GM12878 (cell line): ENCODE data around the gene JAKMIP1. TPM values are rescaled to one million over a fixed set of nuclear protein-coding genes. Genes with fewer than 3 reads are reported as not detected.

Source experiments
- BACH1 ChIP-seq: fragments of 450-650 bp; IDR thresholded peaks from 2 replicates; pipeline ENCODE4 v1.6.1; 2017; ENCODE audit warnings: mild to moderate bottlenecking, borderline replicate concordance
- CBX3 ChIP-seq: fragments of 200-600 bp; sonication (generic); IDR thresholded peaks from 2 replicates; pipeline ENCODE4 v1.6.1; 2016; ENCODE audit warnings: low read depth, borderline replicate concordance
- CREM ChIP-seq: IDR thresholded peaks from 2 replicates; pipeline ENCODE4 v1.6.1; 2014; ENCODE audit warnings: antibody characterized with exemption, low read depth
- E4F1 ChIP-seq: fragments of 450-650 bp; IDR thresholded peaks from 2 replicates; pipeline ENCODE4 v1.6.1; 2018; ENCODE audit warnings: borderline replicate concordance, mild to moderate bottlenecking; ENCODE audit not compliant: partially characterized antibody
- EGR1 ChIP-seq, 2 experiments: IDR thresholded peaks; 1 replicate in 1 of 2; 2 replicates in 1 of 2; pipeline ENCODE4 v1.6.1; 2011 to 2012; ENCODE audit warnings: low read depth in 2 of 2, low read length in 2 of 2, borderline replicate concordance in 1 of 2, mild to moderate bottlenecking in 1 of 2, moderate library complexity in 1 of 2
- GATAD2B ChIP-seq: fragments of 450-650 bp; conservative IDR thresholded peaks from 2 replicates; pipeline ENCODE4 v1.6.1; 2017; ENCODE audit warnings: low read depth, mild to moderate bottlenecking, moderate library complexity
- HDAC6 ChIP-seq: fragments of 200-600 bp; sonication (generic); IDR thresholded peaks from one replicate; pipeline ENCODE4 v1.8.0; 2017; ENCODE audit warnings: antibody characterized with exemption; ENCODE audit not compliant: unreplicated experiment
- IRF4 ChIP-seq: IDR thresholded peaks from 2 replicates; pipeline ENCODE4 v1.6.1; 2011; ENCODE audit warnings: low read depth, low read length
- LARP7 ChIP-seq: fragments of 450-650 bp; IDR thresholded peaks from 2 replicates; pipeline ENCODE4 v1.6.1; 2017; ENCODE audit warnings: mild to moderate bottlenecking
- MLLT1 ChIP-seq: fragments of 450-650 bp; IDR thresholded peaks from 2 replicates; pipeline ENCODE4 v1.6.1; 2016; ENCODE audit warnings: mild to moderate bottlenecking
- NBN ChIP-seq: fragments of 450-650 bp; IDR thresholded peaks from 2 replicates; pipeline ENCODE4 v1.6.1; 2016
- NKRF ChIP-seq: fragments of 450-650 bp; conservative IDR thresholded peaks from 2 replicates; pipeline ENCODE4 v1.6.1; 2017; ENCODE audit warnings: mild to moderate bottlenecking, moderate library complexity
- RFX5 ChIP-seq: IDR thresholded peaks from 2 replicates; pipeline ENCODE4 v1.6.1; 2011; ENCODE audit warnings: low read depth, low read length, improper control_type of control experiment
- SKIL ChIP-seq: fragments of 450-650 bp; IDR thresholded peaks from 2 replicates; pipeline ENCODE4 v1.6.1; 2017; ENCODE audit warnings: mild to moderate bottlenecking, low read depth, inconsistent platforms; ENCODE audit not compliant: poor library complexity, severe bottlenecking
- SMAD1 ChIP-seq: fragments of 450-650 bp; IDR thresholded peaks from 2 replicates; pipeline ENCODE4 v1.6.1; 2018; ENCODE audit warnings: mild to moderate bottlenecking, low read depth; ENCODE audit not compliant: partially characterized antibody
- SMARCA5 ChIP-seq: fragments of 450-650 bp; IDR thresholded peaks from 2 replicates; pipeline ENCODE4 v1.6.1; 2017; ENCODE audit warnings: mild to moderate bottlenecking
- SUZ12 ChIP-seq: fragments of 200-600 bp; sonication (generic); IDR thresholded peaks from one replicate; pipeline ENCODE4 v1.6.1; 2018; ENCODE audit warnings: antibody characterized with exemption, mild to moderate bottlenecking; ENCODE audit not compliant: unreplicated experiment
- WRNIP1 ChIP-seq: IDR thresholded peaks from 2 replicates; pipeline ENCODE4 v1.6.1; 2011; ENCODE audit warnings: low read depth, low read length, improper control_type of control experiment, borderline replicate concordance
- ZNF687 ChIP-seq: fragments of 450-650 bp; IDR thresholded peaks from 2 replicates; pipeline ENCODE4 v1.6.1; 2017; ENCODE audit warnings: mild to moderate bottlenecking, moderate library complexity
- polyA plus RNA-seq, 11 experiments: library from polyadenylated mRNA; depleted of rRNA in 4 of 11; unstranded in 6 of 11; stranded (reverse) in 5 of 11; fragments of >200 nt; fragmentation: Nextera tagmentation in 4 of 11; fragmentation: Illumina TruSeq in 1 of 11; extraction: Ambion mirVana in 4 of 11; extraction: Trizol in 1 of 11; gene quantifications; 1 replicate in 1 of 11; 2 replicates in 10 of 11; pipeline versions ENCODE4 v1.2.1 to v1.2.3, GENCODE V29; 2011 to 2016; ENCODE audit warnings: inconsistent platforms in 2 of 11, missing spikeins in 2 of 11, low read depth in 1 of 11
- total RNA-seq, 4 experiments: library from RNA; depleted of rRNA in 3 of 4; stranded (reverse); fragments of >200 nt in 3 of 4; fragmentation: Illumina TruSeq in 1 of 4; extraction: Trizol in 1 of 4; gene quantifications; 2 replicates each; pipeline versions ENCODE4 v1.2.1 to v1.2.3, GENCODE V29; 2013 to 2021

JAKMIP1 gene
- total and polyA plus RNA-seq, 10 of the 15 experiments (the other 5 are each of a cell fraction or from before 2014, with no cell fraction given), result 0.52 to 16.7 (median 12.3) TPM

- TF ChIP-seq RFX5 (no peak), E4F1 (no peak), SMARCA5 (no peak), MLLT1 (no peak), LARP7 (peak; percentile 29), IRF4 (no peak), SKIL (no peak), ZNF687 (0 out of 2 replicates have a peak, but pooled peaks have one; percentile 56), GATAD2B (peak; percentile 55; the same call in 1 of the 2 replicates), WRNIP1 (no peak), CBX3 (no peak), SMAD1 (no peak), NBN (no peak), NKRF (peak; percentile 49), SUZ12 (no peak), HDAC6 (peak; percentile 100), CREM (no peak), EGR1 (IDR thresholded peaks at IDR 0.05; ENCODE audit: borderline replicate concordance in 1 of 2, low read depth in 2 of 2, low read length in 2 of 2) (peak in 1 of 2 experiments; percentile 48; a peak in 1 of 3 replicates), BACH1 (0 out of 2 replicates have a peak, but pooled peaks have one; percentile 69)
Observed at GRCh38 chr4:6199422-6199921, 877 bp downstream of the JAKMIP1 start (continued).
